Measurements from ENCODE around the gene OOSP3.
"Not testable (repeated sequence)": the region's sequence is repeated elsewhere in the genome, so short reads cannot be mapped to it uniquely, and the experiment has no call there.

Gene OOSP3, protein sequence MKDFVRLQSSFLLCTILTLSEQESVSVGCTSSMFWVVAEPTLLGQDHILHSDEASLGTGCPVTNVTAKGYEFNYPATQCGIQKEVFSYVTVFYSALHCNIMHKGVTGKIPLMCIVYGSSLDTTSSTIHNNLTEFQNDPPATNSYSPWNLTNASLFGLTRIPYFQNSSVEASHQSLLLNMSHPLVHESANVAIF
- total RNA-seq = 0 reads per million in 4 donors

DNA sequence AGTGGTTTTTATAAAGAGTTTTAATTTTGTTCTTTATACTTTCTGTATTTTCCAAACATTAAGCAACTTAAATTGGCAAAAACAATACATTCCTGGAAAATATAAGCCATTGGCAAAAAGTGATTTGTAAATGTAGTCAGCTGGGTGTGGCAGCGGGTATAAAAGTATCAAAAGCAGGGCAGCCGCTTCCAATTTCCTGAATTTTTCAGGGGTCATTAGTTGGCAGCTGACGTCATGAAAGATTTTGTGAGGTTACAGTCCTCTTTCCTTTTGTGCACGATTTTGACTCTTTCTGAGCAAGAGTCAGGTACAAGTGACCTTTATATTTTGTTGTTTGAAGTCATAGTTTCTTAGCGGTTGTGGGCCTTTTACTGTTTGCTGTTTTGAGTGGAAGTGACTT is at the start of gene OOSP3:
Gene OOSP3 (plus strand): TSS at position 208 of the 400 bp plus-strand sequence. CDS start 27 bp downstream, at position 235.
- no peak for DNase-seq

DNA sequence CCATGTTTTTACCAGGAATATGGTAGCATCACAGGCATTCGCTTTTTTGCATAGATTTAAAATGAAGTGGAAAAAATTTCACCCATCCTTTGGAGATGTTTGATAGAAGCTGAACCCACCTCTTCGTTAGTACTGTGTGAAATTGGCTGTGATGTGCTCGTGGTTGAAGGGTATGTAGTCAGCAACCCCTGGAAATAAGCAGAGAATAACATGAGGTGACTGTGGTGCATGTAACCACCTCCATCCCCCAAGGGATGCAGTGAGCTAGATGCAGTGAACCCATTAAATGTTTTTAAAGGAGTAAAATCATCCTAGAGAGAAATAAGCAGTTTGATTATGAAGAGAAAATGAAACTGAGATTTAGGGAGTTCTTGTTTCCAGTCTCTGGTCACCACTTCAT is 49.2 kb upstream of the OOSP3 start:
- DNase-seq = no peak

DNA sequence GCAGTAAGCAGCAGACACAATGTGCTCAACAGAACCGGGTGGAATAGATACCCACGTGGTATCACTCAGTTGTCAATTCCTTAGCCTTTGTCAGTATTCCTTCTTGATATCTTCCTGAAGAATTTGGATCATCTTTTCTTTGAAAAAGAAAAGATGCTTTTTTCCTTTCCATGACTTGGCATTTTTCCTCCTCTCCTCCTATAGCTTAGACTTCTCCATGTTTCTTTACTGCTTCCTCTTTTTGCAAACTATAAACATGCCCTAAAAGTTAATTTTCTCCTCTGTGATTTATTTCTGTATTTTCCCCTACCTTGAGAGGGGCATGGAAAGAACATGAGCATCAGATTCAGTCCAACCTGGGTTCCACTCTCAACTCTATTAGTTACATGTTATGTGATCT is 45.0 kb upstream of the OOSP3 start:
- no peak for DNase-seq

DNA sequence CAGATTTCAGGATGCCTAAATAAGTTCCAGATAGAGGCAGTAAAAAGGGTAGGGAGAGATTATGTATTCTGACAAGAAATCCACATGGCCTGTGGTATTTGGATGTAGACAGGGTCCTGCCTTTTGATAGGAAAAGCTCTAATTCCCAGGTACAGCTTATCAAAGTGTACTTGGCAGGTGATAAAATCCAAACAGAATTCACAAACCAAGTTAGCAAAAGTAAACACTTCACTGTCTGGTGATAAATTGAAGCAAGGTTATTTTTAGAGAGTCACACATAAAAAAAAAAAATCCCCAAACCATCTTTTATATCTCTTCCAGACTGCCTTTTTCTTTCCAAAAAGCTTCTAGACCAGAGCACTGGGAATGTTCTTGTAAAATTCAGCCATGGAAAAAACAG is 39.0 kb upstream of the OOSP3 start:
- DNase-seq = no peak

DNA sequence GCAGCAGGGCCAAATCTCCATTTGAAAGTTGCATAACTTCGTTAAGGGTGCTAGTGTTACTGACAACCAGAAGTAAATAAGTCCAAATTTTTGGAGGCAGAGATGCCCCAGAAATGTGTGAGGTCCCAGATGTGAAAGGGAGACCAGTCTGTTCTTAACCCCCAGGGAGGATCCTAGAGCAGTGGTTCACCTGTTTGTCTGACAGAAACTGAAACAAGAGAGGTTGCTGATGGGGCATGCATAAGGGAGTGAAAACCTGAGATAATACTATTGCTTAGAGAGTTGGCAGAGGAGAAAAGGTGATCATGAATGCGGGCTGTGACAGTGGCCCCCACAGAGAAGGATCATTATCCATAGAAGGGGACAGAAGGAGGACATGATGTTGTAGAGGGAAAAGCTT is 37.1 kb upstream of the OOSP3 start:
- DNase-seq = no peak

DNA sequence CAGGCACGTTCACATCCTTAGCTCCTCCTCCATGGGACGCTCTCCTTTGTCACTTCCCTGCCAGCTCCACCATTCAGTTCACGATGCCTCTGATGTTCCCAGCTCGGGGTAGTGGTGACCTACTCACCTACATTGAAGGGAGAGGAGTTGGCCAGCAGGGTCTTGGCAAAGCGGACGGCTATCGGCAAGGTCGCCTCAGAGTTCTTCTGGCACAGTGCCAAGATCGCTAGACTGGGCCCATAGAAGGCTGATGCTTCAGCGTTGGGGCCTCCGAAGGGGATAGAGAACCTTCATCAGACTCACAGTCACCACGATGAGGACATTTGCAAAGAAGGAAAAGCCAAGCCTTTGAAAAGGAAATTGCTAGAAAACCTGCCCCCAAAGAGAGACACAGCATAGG is 36.3 kb upstream of the OOSP3 start:
- DNase-seq = no peak

DNA sequence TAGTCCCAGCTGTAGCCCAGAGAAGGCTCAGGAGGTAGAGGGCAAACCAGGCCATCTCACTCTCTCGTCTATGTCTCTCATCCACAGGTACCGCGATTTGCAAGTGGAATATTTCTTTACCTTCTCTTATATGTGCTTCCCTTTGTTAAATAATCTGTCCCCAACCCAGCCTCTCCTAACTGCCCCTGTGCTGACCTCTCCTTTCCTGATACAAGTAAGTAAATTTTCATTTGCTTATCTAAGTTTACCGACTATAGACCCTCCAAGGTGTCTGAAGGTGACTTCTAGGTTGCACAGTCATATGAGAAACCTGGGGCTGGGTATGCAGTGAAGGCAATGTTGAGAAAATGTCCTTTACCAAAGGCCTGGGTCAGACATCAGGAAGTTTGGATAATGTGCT is 33.2 kb upstream of the OOSP3 start, which contains the start of gene CBLIF:
Gene CBLIF (minus strand): TSS at position 101 of the 400 bp plus-strand sequence. CDS start 46 bp downstream, at position 55.
- DNase-seq = no peak

DNA sequence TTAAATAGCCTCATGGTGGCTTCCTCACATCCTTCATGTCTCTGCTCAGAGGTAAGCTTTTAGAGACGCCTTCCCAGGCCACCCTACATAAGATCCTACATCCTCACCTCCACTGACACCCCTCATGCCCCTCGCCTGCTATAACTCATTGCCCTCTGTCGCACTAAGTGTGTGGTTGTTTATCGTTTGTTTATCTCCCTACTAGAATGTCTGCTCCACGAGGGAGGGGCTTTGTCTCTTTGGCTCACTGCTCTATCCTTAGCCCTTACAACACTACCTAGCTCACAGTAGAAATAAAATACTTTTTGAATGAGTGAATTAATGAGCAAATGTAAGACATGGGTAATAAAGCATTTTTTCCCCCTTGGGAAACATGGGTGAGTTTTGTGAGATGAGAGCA is 32.0 kb upstream of the OOSP3 start:
- DNase-seq = no peak

DNA sequence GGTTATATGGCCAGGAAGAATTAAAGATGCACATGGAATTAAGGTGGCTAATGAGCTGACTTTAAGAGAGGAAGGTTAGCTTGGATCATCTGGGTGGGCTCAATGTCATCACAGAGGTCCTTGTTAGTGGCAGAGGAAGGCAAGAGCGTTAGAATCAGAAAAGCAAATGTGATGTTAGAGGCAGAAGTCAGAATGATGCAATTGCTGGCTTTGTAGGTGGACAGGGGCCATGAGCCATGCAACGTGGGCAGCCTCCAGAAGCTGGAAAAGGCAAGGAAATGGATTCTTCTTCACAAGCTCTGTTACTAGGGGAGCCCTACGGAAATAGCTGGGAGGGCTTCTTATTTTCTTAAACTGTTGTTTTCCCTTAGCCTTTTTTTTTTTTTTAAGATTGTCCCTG is 31.0 kb upstream of the OOSP3 start:
- no peak for DNase-seq

DNA sequence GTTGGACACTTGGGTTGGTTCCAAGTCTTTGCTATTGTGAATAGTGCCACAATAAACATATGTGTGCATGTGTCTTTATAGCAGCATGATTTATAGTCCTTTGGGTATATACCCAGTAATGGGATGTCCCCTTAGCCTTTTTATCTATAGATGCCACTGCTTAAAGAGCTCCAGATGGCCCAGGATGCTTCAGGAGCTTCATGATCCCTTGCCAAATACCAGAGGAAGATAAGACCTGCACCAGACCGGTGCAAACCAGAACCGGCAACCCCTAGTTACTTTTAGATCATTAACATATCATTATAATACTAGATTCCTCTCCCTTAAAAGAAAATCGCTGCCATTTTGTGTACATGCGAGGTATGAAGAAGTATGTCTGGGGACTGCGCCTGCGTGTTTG is 30.1 kb upstream of the OOSP3 start:
- DNase-seq = not testable (repeated sequence)

DNA sequence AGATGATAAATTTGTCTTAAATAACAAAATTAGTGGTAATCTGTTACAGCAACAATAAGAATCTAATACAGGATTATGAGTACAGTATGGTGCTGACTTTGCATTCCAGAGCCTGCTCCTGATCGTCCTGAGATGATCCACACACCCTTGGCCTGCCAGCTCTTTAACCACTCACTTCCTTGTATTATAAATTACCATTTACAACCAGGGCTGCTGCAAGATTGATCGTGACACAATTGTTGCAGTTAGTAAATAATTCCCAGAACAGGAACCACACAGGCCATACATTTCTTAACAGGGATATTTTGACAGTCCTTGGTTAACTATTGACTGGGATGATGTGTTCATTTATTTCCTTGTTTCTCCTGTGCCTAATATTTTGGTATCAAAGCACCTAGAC is 29.5 kb upstream of the OOSP3 start:
- no peak for DNase-seq

DNA sequence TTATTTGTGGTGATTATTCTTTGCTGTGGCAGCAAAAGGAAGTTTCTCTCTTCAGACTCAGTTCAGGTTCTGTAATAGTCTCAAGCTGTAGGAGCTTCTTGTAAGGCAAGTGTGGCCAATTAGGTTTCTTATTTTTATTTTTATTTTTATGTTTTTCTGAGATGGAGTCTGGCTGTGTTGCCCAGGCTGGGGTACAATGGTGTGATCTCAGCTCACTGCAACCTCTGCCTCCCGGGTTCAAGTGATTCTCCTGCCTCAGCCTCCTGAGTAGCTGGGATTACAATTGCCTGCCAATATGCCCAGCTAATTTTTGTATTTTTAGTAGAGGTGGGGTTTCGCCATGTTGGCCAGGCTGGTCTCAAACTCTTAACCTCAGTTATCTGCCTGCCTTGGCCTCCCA is 29.0 kb upstream of the OOSP3 start:
- DNase-seq = not testable (repeated sequence)

DNA sequence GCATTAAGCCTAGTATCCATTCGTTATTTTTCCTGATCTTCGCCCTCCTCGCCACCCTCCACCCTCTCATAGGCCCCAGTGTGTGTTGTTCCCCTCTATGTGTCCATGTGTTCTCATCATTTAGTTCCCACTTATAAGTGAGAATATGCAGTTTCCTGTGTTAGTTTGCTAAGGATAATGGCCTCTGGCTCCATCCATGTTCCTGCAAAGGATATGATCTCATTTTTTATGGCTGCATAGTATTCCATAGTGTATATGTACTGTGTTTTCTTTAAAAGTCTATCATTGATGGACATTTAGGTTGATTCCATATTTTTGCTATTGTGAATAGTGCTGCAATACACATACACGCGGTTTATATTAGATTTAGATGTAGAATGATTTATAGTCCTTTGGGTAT is 27.2 kb upstream of the OOSP3 start:
- DNase-seq = not testable (repeated sequence)

DNA sequence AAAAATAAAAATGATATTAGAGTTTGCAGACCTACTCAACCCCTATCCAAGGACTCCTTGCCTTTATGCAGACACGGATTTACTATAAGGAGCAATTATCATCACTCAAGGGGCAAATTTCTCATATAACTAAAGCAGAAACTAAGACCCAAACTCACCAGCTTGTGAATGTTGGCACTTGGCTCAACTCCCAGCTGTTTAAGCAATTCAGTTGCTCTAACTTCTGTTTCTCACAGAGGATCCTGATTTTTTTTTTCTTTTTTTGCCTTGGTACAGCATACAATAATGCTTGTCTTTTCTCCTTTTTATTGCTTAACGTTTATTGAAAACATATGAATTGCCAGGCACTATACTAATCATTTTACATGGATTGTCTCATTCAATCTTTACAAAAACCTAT is 23.7 kb upstream of the OOSP3 start:
- DNase-seq = no peak

DNA sequence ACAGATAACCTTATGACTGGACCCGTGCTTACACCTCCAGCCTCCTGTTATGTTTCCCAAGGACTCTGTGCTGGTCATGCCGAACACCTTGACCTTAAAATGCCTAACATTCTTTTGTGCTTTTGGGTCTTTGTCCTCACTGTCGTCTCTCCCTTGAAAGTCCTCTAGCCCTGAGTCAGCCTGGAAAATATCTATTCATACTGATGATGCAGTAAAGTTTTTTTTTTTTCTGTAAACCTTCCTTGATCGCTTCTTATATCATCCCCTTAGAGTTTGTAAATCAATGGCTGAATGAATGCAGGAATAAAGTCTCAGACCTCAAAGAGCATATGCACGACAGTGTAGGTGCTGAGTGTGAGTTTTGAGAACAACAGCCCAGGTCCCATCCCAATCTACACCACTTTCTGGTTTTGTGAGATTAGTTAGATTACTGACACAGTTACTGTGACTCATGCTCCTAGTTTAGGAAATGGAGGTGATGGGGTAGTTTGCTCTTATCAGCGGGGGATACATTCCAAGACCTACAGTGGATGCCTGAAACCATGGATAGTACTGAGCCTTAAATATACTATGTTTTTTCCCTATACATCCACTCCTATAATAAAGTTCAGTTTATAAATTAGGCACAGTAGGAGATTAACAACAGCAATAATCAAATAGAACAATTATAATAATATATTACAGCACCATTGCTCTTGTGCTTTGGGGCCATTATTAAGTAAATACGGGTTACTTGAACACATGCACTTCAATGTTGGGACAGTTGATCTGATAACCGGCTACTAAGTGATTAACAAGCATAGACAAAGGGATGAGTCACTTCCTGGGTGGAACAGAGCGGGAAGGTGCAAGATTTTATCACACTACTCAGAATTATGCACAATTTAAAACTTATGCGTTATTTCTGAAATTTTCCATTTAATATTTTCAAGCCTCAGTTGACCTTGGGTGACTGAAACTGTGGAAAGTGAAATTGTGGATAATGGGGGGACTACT is 20.8 kb upstream of the OOSP3 start:
- DNase-seq = peak in 1 of 5 donors; percentile 70

DNA sequence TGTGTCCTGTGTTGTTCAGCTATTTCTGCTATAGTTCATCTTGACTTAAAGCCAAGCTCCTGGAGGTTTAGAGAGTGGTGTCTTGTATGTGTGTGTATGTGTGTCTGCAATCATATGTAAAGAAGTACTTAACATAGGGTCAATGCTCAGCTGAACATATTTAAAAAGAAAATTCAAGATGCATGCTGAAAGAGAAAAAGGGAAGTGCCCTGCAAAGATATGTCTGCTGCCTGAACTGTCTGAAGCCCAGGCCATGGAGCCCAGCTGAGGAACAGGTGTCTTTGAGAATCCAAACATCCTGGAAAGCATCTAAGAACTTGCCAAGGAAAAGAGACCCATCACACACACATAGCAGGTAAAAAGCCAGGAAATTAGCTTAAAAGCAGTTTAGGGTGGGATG is 18.9 kb upstream of the OOSP3 start:
- no peak for DNase-seq

DNA sequence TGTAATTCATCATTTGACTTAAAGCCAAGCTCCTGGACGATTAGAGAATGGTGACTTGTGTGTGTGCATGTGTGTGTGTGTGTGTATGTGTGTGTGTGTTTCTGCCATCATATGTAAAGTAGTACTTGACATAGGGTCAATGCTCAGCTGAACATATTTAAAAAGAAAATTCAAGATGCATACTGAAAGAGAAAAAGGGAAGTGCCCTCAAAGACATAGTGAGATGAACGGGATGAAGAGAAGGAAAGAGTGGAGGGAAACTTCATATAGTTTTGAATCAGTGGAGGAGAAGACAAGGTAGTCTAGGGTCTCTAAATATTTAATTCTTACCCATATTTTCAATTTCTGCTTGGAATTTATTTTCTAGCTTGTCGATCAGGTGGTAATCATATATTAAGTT is 16.3 kb upstream of the OOSP3 start:
- DNase-seq = no peak

DNA sequence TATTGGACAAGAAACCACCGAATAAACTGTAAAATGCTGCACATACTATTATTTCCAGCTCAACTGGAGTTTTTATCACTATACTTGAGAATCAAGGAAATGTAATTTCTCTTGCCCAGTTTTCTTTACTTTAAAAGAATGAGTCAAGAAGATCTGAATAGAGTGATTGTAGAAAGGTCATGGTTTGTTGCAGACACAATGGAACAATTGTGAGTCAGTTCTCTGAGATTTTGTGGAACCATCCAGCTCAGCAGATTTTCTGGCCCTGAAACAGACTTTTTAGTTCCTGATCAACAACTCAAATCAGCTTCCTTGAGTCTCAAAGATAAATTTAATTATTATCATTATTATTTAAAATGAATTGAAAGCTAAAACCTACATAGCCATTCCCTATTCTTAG is 13.6 kb upstream of the OOSP3 start:
- no peak for DNase-seq

DNA sequence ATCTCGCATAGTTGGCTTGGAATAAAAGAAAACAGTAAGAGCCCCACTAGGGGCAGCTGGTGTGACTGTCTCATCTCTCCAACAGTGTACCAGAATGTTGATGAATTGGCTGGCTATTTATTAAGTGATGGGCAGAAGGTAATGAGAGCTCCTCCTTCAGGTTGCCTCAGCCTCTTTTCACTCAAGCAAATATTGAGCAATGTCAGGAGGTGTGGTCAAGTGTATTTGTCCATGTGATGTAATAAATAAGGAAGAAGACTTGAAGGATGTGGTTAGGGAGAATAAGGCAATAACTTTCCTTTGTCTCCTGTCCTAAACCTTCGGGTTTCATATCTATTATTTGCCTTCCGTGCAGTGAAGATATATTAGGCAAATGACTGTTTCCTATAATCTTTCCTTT is 12.2 kb upstream of the OOSP3 start, which contains the start of gene TCN1:
Gene TCN1 (minus strand): TSS at position 91 of the 400 bp plus-strand sequence. CDS start 17 bp downstream, at position 74.
- no peak for DNase-seq

DNA sequence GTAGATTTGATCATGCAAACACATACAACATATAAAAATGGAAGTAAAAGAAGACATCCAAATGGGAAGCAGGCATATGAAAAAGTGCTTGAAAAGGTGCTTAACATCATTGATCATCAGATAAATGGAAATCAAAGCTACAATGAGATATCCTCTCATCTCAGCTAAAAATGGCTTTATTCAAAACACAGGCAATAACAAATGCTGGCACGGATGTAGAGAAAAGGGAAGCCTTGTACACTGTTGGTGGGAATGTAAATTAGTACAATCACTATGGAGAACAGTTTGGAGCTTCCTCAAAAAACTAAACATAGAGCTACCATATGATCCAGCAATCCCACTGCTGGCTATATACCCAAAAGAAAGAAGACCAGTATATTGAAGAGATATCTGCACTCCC is 11.7 kb upstream of the OOSP3 start:
- DNase-seq = no peak

DNA sequence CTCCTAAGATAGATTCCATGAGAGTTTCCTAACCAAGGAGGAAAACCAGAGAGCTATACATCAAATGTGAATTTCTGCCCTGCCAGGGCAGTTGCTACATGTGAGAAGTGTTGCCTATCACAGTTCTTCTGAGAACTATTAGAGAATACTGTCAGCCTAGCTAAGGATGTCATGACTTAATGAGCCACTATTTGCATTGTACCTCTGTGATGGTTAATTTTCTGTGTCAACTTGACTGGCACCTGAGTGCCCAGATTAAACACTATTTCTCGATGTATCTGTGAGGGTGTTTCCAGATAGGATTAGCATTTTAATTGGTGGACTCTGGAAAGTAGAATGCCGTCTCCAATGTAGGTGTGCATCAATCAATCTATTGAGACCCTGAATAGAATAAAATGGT is 10.6 kb upstream of the OOSP3 start:
- DNase-seq = no peak

DNA sequence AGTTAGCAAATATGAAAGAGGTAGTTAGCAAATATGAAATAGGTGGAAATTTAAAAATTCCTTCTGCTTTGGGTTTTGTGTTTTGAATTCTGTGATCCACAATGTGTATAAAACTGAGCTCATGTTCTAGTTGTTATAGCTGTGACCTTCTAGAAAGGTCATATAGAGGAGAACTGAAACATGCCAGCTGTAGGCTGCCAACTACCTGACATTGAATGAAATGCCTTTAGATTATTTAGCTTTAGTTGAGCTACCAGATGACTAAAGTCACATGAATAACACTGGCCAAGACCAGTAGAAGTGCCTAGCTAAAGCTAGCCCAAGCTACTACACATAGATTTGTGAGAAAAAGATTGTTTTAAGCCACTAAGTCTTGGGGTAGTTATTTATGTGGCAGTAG is 6.5 kb upstream of the OOSP3 start:
- DNase-seq = no peak

DNA sequence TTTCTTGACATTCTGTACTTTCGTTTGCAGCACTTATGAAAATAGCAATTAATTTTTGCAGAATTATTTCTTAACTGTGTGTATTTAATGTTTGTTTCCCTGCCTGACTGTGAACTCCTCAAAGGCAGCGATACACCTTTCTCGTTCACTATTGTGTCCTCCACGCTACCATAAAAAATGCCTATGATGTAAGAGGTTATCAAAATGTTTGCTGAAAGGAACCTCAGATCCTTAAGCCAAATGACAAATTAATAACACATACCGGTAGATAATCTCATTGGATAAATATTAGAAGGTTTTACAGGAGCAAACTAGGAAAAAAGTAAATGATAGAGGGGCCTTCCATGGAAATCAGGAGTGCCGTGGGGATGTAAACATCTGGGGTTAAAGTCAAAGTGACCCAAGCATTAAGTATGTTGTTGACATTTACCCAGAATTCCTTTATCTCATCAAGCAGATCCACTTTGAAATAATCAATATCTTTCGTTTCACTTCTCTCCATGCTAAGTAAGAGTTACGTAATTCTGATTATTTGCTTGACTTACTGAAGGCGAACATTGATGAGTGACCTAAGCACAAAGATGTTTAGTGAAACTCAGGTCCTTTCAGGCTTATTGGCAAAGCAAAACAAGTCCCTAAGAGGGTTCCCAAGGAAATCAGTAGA is 2.6 kb upstream of the OOSP3 start:
- DNase-seq = no peak
